Vagina (tissue), 2 donors: ENCODE data around the gene DCST1.

Experiments
- CTCF ChIP-seq, 3 experiments: fragments of 450-650 bp in 2 of 3; fragments of 200-600 bp in 1 of 3; sonication (generic) in 1 of 3; IDR thresholded peaks; one replicate each; pipeline ENCODE4 v1.5.1; 2017 to 2019; ENCODE audit warnings: antibody characterized with exemption in 3 of 3, mild to moderate bottlenecking in 2 of 3, moderate library complexity in 2 of 3
- POLR2A ChIP-seq, 2 donors: fragments of 450-650 bp; IDR thresholded peaks; one replicate each; pipeline ENCODE4 v1.6.1; 2017; ENCODE audit warnings: antibody characterized with exemption in 2 of 2, mild to moderate bottlenecking in 2 of 2, moderate library complexity in 2 of 2
- POLR2AphosphoS5 ChIP-seq, 2 donors: sonication (generic); formaldehyde crosslinking; IDR thresholded peaks; one replicate each; pipeline ENCODE4 v1.9.0; 2017; ENCODE audit warnings: antibody characterized with exemption in 2 of 2, mild to moderate bottlenecking in 2 of 2, low read depth in 1 of 2; ENCODE audit not compliant: insufficient read depth in 1 of 2

GRCh38 chr1:154987326-154987725 lies 46.3 kb upstream of the DCST1 start:
- no peak for TF ChIP-seq POLR2A (IDR thresholded peaks at IDR 0.05)
- no peak for TF ChIP-seq CTCF (IDR thresholded peaks at IDR 0.05)
- no peak for TF ChIP-seq POLR2AphosphoS5 (IDR thresholded peaks at IDR 0.05; ENCODE audit: insufficient read depth in 1 of 2, low read depth in 1 of 2)
